HG02798 (cell line): ENCODE results near the gene HDAC4.
"Not testable (repeated sequence)": the region's sequence is repeated elsewhere in the genome, so short reads cannot be mapped to it uniquely, and the experiment has no call there.

Experiments used
- ATAC-seq: cut with Tn5 transposase; IDR thresholded peaks from one replicate; pipeline ENCODE4 v1.9.1; 2021; ENCODE audit warnings: mild to moderate bottlenecking; ENCODE audit not compliant: unreplicated experiment, poor library complexity

HDAC4 gene

GRCh38 chr2:239288237-239288636, 112.6 kb downstream of the HDAC4 start:
- no peak for ATAC-seq

GRCh38 chr2:239287461-239287860, 113.4 kb downstream of the HDAC4 start:
- no peak for ATAC-seq

- ATAC-seq = no peak
Measured at GRCh38 chr2:239286901-239287300, 113.9 kb downstream of the HDAC4 start.

GRCh38 chr2:239285932-239286230, 114.9 kb downstream of the HDAC4 start:
- ATAC-seq = no peak

- no peak for ATAC-seq
Measured at GRCh38 chr2:239285071-239285931, 115.5 kb downstream of the HDAC4 start.

GRCh38 chr2:239283961-239284795, 116.6 kb downstream of the HDAC4 start:
- ATAC-seq = no peak

- ATAC-seq = no peak
Measured at GRCh38 chr2:239283288-239283945, 117.4 kb downstream of the HDAC4 start.

GRCh38 chr2:239282448-239283287, 118.2 kb downstream of the HDAC4 start:
- no peak for ATAC-seq

GRCh38 chr2:239280296-239281017, 120.4 kb downstream of the HDAC4 start:
- ATAC-seq = not testable (repeated sequence)

- ATAC-seq = no peak
Measured at GRCh38 chr2:239279508-239280295, 121.1 kb downstream of the HDAC4 start.

- ATAC-seq = no peak
Measured at GRCh38 chr2:239278941-239279365, 121.9 kb downstream of the HDAC4 start.

- ATAC-seq = no peak
Measured at GRCh38 chr2:239278361-239278760, 122.5 kb downstream of the HDAC4 start.

GRCh38 chr2:239277401-239278085, 123.3 kb downstream of the HDAC4 start:
- no peak for ATAC-seq

- ATAC-seq = no peak
Measured at GRCh38 chr2:239276851-239277250, 124.0 kb downstream of the HDAC4 start.

GRCh38 chr2:239275847-239276831, 124.7 kb downstream of the HDAC4 start:
- ATAC-seq = no peak

- ATAC-seq = peak; percentile 65
Measured at GRCh38 chr2:239275044-239275685, 125.7 kb downstream of the HDAC4 start.
